CMK (cell line): ENCODE measurements around the gene USP34.
"Not testable (repeated sequence)": the region's sequence is repeated elsewhere in the genome, so short reads cannot be mapped to it uniquely, and the experiment has no call there.

Experiments used
- DNase-seq: peaks from one replicate; pipeline ENCODE4 v3.0.0-alpha.2; 2010; ENCODE audit warnings: low read depth

Gene USP34

DNA sequence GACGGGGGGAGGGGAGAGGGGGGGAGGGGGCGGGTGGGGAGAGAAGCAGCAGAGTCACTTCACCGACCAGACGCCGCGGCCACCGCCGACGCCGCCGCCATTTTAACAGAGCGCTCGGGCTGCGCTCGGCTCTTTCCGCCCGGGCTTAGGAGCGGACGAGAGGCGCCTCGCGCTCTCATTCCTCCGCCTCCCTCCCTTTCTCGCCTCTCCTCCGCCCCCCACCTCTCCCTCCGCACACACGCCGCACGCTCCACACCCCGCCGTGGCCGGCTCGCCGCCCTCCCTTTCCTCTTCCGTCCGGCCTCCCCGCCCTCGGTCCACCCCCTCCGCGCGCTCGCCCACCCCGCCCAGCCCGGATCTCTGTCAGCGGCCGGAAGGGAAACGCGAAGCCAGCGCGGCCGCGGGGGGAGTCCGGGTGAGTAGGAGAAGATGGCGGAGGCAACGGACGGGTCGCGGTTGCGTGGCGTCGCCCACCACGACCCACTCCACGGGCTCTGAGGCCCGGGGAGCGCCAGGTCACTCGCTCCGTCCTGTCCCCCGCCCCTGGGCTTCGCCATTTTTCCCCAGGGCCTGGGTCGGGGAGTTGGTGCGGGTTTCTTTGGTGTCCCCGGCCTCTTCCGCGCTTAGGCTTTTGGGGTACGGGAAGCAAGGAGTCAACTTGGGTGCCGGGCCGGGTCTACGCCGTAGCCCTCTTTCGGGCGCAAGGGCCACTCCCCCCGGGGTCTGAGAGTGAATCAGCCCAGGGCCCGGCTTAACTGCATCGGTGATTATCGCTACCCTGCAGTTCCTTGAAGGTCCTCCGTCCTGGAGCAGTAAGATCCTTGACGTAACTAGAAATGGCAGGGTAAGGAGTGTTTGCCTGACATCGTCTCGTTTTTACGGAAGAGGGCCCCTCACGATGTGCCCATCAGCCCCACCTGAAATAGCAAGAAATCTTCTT lies at the start of gene USP34:
Gene USP34, minus strand, starts transcription at position 123 of the 940 bp plus-strand sequence. CDS start 395 bp downstream, outside the sequence.
- DNase-seq, result peak; percentile 88

GRCh38 chr2:61520261-61520660 lies 49.4 kb upstream of the USP34 start:
- no peak for DNase-seq

DNA sequence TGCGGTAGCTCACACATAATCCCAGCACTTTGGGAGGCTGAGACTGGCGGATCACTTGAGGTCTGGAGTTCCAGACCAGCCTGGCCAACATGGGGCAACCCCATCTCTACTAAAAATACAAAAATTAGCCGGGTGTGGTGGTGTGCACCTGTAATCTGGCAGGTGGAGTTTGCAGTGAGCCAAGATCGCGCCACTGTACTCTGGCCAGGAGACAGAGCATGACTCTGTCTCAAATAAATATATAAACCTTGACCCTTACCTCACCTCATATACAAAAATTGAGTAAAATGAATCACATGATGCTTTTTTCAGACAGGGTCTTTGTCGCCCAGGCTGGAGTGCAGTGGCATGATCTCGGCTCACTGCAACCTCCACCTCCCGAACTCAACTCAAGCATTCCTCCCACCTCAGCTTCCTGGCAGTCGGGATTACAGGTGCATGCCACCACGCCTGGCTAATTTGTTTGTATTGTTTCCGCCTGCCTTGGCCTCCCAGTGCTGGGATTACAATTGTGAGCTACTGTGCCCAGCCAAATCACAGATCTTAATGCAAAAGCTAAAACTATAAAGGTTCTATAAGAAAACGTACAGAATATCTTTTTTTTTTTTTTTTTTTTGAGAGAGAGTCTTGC lies 42.0 kb upstream of the USP34 start:
- DNase-seq, result no peak

GRCh38 chr2:61510674-61511671 lies 40.1 kb upstream of the USP34 start:
- DNase-seq, result no peak

DNA sequence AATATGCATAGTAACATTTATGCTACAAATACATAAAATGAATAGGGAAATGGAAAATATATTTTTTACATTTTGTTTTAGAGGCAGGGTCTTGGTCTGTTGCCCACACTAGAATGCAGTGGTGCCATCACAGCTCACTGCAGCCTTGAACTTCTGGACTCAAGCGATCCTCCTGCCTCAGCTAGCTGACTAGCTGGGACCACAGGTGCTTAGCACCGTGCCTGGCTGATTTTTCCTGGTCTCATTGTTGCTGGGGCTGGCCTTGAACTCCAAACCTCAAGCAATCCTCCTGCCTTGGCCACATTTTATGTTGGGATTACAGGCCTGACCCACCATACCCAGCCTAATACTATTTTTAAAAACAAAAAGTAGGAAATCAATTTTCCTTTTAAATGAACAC lies 34.1 kb upstream of the USP34 start:
- DNase-seq, result no peak

- DNase-seq, result no peak
Observed at GRCh38 chr2:61499060-61499459, 28.2 kb upstream of the USP34 start.

- no peak for DNase-seq
Observed at GRCh38 chr2:61493523-61493942, 22.6 kb upstream of the USP34 start.

- DNase-seq, result no peak
Observed at GRCh38 chr2:61492476-61492875, 21.6 kb upstream of the USP34 start.

DNA sequence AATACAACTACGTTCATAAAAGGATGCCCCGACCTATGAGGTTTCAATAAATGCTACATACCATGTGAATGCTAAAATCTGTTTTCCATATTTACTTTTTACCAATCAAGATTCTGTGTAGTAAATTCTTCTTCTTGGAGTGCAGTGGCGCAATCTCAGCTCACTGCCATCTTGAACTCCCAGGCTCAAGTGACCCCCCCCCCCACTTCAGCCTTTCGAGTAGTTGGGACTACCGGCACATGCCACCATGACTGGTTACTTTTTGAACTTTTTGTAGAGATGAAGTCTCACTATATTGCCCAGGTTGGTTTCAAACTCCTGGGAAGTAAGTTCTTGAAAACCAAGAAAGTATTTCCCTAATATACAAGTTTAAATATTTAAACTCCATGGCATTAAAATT lies 14.4 kb upstream of the USP34 start:
- DNase-seq, result no peak

DNA sequence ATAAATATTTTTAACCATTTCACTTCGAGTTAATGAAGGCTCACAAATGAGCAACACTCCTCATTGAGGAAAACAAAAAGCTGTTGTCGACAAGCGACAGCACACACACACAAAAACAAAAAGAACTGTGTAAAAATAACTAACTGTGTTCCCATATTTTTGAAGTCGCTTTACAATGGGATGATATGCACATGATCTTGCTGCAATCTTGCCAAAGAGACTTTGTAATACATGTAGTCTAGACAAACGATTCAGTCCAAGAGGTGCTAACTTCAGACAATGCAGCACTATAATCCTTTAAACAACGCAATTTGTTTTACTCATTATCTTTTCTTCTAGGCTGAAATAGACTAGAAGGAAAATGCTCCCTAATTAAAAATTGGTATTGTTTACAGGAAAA lies 7.2 kb upstream of the USP34 start:
- DNase-seq, result no peak

- not testable (repeated sequence) for DNase-seq
Observed at GRCh38 chr2:61476929-61477589, 6.2 kb upstream of the USP34 start.

- DNase-seq, result peak; percentile 12
Observed at GRCh38 chr2:61471905-61472805, 1.3 kb upstream of the USP34 start.

- DNase-seq, result peak; percentile 49
Observed at GRCh38 chr2:61470122-61470951, 550 bp downstream of the USP34 start.

DNA sequence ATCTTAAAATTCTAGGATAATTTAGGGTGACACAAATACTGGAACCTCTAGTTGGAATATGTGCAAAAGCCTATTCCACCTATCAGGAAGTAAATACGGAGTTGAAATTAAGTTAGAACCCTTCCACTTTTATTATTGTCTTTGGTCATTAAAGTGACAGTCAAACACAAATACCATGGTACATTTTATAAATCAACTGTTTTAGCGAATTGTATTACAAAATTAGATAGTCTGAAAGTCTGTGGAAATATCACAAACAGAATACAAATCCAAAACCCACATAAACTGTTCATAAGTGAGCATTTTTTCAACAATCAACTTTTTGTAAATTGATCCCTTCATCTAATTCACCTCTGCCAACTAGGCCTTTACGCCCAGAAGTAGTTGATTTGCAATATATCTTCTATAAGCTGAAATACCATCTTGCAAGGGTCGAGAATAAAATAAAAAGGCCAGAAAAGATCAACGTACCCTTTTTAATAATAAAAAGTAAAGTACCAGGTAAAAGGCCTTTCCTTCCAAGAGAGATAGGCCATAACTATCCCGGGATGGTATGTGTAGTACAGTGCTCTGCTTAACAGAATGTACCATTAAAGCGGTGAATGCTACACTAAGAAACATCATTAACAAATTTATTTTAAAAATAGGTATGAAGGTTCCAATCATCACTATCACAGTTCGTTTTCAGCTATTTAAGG lies 1.3 kb downstream of the USP34 start:
- no peak for DNase-seq

GRCh38 chr2:61468231-61468630 lies 2.7 kb downstream of the USP34 start:
- not testable (repeated sequence) for DNase-seq

- DNase-seq, result no peak
Observed at GRCh38 chr2:61465045-61465444, 5.8 kb downstream of the USP34 start.

DNA sequence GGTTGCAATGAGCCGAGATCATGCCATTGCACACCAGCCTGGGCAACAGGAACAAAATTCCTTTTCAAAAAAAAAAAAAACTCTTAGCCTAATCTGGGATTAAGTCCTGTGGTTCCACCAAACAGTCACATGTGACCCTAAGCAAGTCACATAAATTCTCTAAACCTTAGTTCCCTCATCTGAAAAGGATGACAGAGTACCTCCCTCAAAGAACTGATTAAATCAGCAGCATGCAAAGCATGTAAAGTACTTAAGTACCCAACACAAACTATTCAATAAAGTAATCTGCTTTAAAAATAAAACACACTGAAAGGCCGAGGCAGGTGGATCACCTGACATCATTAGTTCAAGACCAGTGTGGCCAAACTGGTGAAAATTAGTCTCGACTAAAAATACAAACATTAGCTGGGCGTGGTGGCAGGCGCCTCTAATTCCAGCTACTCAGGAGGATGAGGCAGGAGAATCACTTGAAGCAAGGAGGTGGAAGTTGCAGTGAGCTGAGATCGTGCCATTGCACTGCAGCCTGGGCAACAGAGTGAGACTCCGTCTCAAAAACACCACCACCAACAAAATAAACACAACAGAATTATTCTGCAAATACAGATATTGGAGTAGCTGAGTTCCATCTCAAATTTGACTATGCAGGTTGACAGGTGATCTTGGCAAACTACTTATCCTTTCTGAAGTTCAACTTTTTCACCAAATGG lies 7.0 kb downstream of the USP34 start:
- DNase-seq, result no peak

GRCh38 chr2:61461404-61461803 lies 9.5 kb downstream of the USP34 start:
- no peak for DNase-seq
